OCI-LY7 (cell line): Measurements from ENCODE around the gene ZDHHC13. TPM values are rescaled to one million over a fixed set of nuclear protein-coding genes. Genes with fewer than 3 reads are reported as not detected.

Source experiments
- BruUV-seq: library from RNA; stranded (reverse); fragments of 400-500 nt; replicated peaks from 2 replicates; lab custom pipeline; 2021; lab: Mats Ljungman, UMichigan
- CTCF ChIA-PET: fragments of 300-600 bp; sonication (Branson Sonifier 250); formaldehyde crosslinking; loops from one replicate; lab custom pipeline; 2022; ENCODE audit warnings: antibody characterized with exemption; ENCODE audit not compliant: unreplicated experiment; lab: Charles Lee
- POLR2A ChIA-PET: fragments of 300-600 bp; sonication (Branson Sonifier 250); formaldehyde crosslinking; loops from one replicate; lab custom pipeline; 2022; ENCODE audit warnings: antibody characterized with exemption; lab: Charles Lee
- DNase-seq: peaks from one replicate; pipeline ENCODE4 v3.0.0-alpha.2; 2015; ENCODE audit warnings: low spot score
- H2AFZ ChIP-seq: fragments of 200-600 bp; sonication (generic), shearing (Covaris generic); 2 replicates; pipeline ENCODE4 v1.6.1; 2014; ENCODE audit warnings: mild to moderate bottlenecking, antibody characterized with exemption, low read length, moderate library complexity
- H3K27ac ChIP-seq: fragments of 200-600 bp; sonication (generic); 2 replicates; pipeline ENCODE4 v1.5.1; 2014; ENCODE audit warnings: mixed run types, low read depth, mild to moderate bottlenecking, moderate library complexity, low read length, inconsistent platforms; ENCODE audit not compliant: poor library complexity, severe bottlenecking
- H3K36me3 ChIP-seq: fragments of 200-600 bp; sonication (generic); 2 replicates; pipeline ENCODE4 v1.6.1; 2014; ENCODE audit warnings: mild to moderate bottlenecking, antibody characterized with exemption, low read length, moderate library complexity, mixed read lengths; ENCODE audit not compliant: insufficient read depth
- H3K4me1 ChIP-seq: fragments of 200-600 bp; sonication (generic); 2 replicates; pipeline ENCODE4 v1.5.1; 2014; ENCODE audit warnings: mild to moderate bottlenecking, low read length; ENCODE audit not compliant: insufficient read depth, poor library complexity, severe bottlenecking
- H3K4me2 ChIP-seq: fragments of 200-600 bp; sonication (generic); 2 replicates; pipeline ENCODE4 v1.6.1; 2014; ENCODE audit warnings: mild to moderate bottlenecking, low read length
- H3K4me3 ChIP-seq: fragments of 200-600 bp; sonication (generic); 2 replicates; pipeline ENCODE4 v1.5.1; 2014; ENCODE audit warnings: mild to moderate bottlenecking, low read depth, low read length; ENCODE audit not compliant: poor library complexity, severe bottlenecking
- H3K79me2 ChIP-seq: fragments of 200-600 bp; sonication (generic); 2 replicates; pipeline ENCODE4 v1.6.1; 2016; ENCODE audit warnings: low read depth, mild to moderate bottlenecking, low read length, moderate library complexity, mixed read lengths; ENCODE audit not compliant: insufficient read depth
- H3K9me2 ChIP-seq: fragments of 200-600 bp; sonication (generic); 2 replicates; pipeline ENCODE4 v1.6.1; 2016; ENCODE audit warnings: mild to moderate bottlenecking, low read length, mixed read lengths; ENCODE audit not compliant: insufficient read depth
- H3K9me3 ChIP-seq: fragments of 200-600 bp; sonication (generic); 2 replicates; pipeline ENCODE4 v1.6.1; 2014; ENCODE audit warnings: mild to moderate bottlenecking, mixed run types, low read length, mixed read lengths
- H4K20me1 ChIP-seq: fragments of 200-600 bp; sonication (generic); 2 replicates; pipeline ENCODE4 v1.6.1; 2014; ENCODE audit warnings: mild to moderate bottlenecking, antibody characterized with exemption, low read length, moderate library complexity, mixed read lengths; ENCODE audit not compliant: insufficient read depth
- EZH2phosphoT487 ChIP-seq: fragments of 200-600 bp; sonication (generic); IDR thresholded peaks from 2 replicates; pipeline ENCODE4 v1.6.1; 2018; ENCODE audit warnings: low read depth, borderline replicate concordance, mild to moderate bottlenecking, mixed run types, antibody characterized with exemption, low read length, moderate library complexity, mixed read lengths
- intact Hi-C: fragments of 100-400 bp; cut with micrococcal nuclease; formaldehyde crosslinking; loops from one replicate; pipeline ENCODE4 v1.10.0; 2022; ENCODE audit not compliant: unreplicated experiment
- total RNA-seq, 2 experiments: library from RNA; depleted of rRNA in 1 of 2; stranded (reverse); fragments of >200 nt in 1 of 2; shearing (Covaris generic) in 1 of 2; gene quantifications; 2 replicates each; pipeline ENCODE4 v1.2.3, GENCODE V29; 2014 to 2022
- TF ChIP-seq, protein P1 (sequence below): fragments of 200-600 bp; sonication (generic); conservative IDR thresholded peaks from 2 replicates; pipeline ENCODE4 v1.5.1; 2014; ENCODE audit warnings: mild to moderate bottlenecking, antibody characterized with exemption, low read length, moderate library complexity, mixed read lengths

The ZDHHC13 gene
- total RNA-seq, 2 experiments from 2014 or later = 25.0 to 28.1 TPM

DNA sequence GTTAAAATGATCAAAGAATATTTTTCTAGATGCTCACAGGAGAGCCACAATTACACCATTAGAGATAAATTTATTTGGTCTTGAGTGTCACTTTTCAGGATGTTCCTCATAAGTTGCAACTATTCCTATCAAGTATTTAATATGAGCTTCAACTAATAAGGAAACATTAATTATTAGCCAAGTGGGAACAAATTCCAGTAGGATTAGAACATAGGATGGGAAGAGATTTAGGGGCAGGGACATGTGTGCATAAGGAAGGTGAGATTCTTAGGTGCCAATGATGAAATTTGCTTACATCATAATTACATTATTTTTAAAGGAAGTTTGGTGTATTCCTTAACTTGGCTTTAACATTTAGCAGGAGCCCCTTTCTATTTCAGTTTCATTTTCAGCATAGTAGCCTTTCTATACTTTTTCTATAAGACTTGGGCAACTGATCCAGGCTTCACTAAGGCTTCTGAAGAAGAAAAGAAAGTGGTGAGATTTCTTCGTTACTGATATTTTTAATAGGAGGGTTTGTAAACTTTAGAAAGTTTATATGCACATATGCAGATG, 46.1 kb downstream of the ZDHHC13 start:
- no peak overlapping the region for H3K4me2 ChIP-seq
- H3K79me2 ChIP-seq = no peaks in the 10 kb centered on the region
- H3K9me2 ChIP-seq = no peaks in the 10 kb centered on the region
- no TSS peak for BruUV-seq
- no peak for TF ChIP-seq EZH2phosphoT487
- TF ChIP-seq, protein P1, sequence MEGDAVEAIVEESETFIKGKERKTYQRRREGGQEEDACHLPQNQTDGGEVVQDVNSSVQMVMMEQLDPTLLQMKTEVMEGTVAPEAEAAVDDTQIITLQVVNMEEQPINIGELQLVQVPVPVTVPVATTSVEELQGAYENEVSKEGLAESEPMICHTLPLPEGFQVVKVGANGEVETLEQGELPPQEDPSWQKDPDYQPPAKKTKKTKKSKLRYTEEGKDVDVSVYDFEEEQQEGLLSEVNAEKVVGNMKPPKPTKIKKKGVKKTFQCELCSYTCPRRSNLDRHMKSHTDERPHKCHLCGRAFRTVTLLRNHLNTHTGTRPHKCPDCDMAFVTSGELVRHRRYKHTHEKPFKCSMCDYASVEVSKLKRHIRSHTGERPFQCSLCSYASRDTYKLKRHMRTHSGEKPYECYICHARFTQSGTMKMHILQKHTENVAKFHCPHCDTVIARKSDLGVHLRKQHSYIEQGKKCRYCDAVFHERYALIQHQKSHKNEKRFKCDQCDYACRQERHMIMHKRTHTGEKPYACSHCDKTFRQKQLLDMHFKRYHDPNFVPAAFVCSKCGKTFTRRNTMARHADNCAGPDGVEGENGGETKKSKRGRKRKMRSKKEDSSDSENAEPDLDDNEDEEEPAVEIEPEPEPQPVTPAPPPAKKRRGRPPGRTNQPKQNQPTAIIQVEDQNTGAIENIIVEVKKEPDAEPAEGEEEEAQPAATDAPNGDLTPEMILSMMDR = no peak
- intact Hi-C loops = no loop called here
- peaks cover 76% of the 10 kb centered on the region for H3K36me3 ChIP-seq
- CTCF ChIA-PET = no interaction called here
- no peaks in the 10 kb centered on the region for H3K9me3 ChIP-seq
- no peak overlapping the region for H2AFZ ChIP-seq
- no peaks in the 10 kb centered on the region for H4K20me1 ChIP-seq
- H3K27ac ChIP-seq = no peak overlapping the region
- H3K4me3 ChIP-seq = no peak overlapping the region
- DNase-seq = no peak
- H3K4me1 ChIP-seq = no peaks in the 10 kb centered on the region
- POLR2A ChIA-PET = interaction anchor here (1.0 kb wide), 1 partner anchor 11 kb away, joined by 3 read pairs; no protein-coding TSS in a partner anchor

DNA sequence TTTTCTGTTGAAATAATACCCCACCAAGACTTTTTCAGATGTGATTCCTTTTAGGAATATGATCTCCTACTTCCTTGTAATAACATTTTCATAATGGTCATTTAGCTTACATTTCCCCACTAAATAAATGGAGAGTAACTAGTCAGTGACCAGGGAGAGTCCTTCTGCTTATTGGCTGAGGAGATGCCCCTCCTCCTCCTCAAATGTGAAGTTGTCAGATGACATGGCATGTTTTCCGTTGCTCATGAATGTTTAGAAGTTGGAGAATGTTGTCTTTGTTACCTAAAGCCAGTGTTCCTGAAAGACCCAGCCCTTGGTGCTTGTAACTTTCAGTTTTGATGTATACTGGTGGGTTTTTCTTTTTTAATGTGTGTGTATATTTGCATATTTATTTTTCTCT, 46.6 kb downstream of the ZDHHC13 start:
- Histone ChIP-seq H3K79me2 (no peaks in the 10 kb centered on the region), H3K4me1 (no peaks in the 10 kb centered on the region), H3K27ac (no peak overlapping the region), H3K4me2 (no peak overlapping the region), H3K9me3 (no peaks in the 10 kb centered on the region), H3K9me2 (no peaks in the 10 kb centered on the region), H3K36me3 (peaks cover 79% of the 10 kb centered on the region), H4K20me1 (no peaks in the 10 kb centered on the region), H3K4me3 (no peak overlapping the region), H2AFZ (no peak overlapping the region)
- ChIA-PET CTCF (no interaction called here), POLR2A (no interaction called here)
- no peak for DNase-seq
- intact Hi-C loops = no loop called here
- no TSS peak for BruUV-seq
- TF ChIP-seq EZH2phosphoT487 = no peak

DNA sequence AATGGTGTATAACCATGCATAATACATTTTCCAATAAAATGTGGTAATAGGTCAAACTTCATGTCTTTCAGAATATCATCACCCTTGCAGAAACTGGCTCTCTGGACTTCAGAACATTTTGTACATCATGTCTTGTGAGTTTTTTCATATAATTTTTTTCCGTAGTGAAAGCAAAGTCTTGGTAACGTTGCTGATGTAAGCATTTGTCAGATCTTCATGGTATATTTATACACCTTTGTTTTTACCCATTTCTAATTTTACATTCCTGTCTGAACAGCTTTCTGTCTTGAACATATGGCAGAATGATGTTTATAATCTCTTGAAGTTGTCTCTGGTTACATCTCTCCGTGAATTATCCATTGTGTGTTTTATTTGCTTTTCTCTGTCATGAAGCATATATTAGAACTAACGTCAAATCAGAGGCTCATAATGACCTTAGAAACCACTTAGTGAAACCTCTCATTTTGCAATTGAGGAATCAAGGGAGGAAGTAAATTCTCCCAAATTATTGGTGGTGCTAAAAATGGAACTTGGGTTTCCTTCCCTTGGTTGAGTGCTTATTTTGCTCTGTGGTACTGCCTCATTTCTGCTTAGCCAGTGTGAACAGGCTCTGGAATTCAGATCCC, 47.4 kb downstream of the ZDHHC13 start:
- no peak for DNase-seq
- intact Hi-C loops = no loop called here
- Histone ChIP-seq H3K9me2 (no peaks in the 10 kb centered on the region), H3K4me2 (no peak overlapping the region), H3K4me1 (no peaks in the 10 kb centered on the region), H3K36me3 (peaks cover 80% of the 10 kb centered on the region), H4K20me1 (no peaks in the 10 kb centered on the region), H3K9me3 (no peaks in the 10 kb centered on the region), H2AFZ (no peak overlapping the region), H3K27ac (no peak overlapping the region), H3K79me2 (no peaks in the 10 kb centered on the region), H3K4me3 (no peak overlapping the region)
- CTCF ChIA-PET = no interaction called here
- no TSS peak for BruUV-seq
- POLR2A ChIA-PET = no interaction called here
- TF ChIP-seq, protein P1 = no peak
- no peak for TF ChIP-seq EZH2phosphoT487
